ENCODE data around the gene ITSN2. TPM values are rescaled to one million over a fixed set of nuclear protein-coding genes. Genes with fewer than 3 reads are reported as not detected.

Gene ITSN2
- total RNA-seq, 4 donors from 2014 or later: 33.9 to 66.7 (median 42.4) TPM

GRCh38 chr2:24160761-24161160 is 199.6 kb downstream of the ITSN2 start:
- no peak for TF ChIP-seq CTCF (IDR thresholded peaks at IDR 0.05 in 4 of 5, conservative IDR thresholded peaks at IDR 0.05 in 1 of 5)
- TF ChIP-seq POLR2A (IDR thresholded peaks at IDR 0.05): no peak
- no peak for DNase-seq
- no peaks in the 10 kb centered on the region for H3K27me3 ChIP-seq
- no peak for ATAC-seq
- in situ Hi-C loops (cut with MboI; ENCODE audit: low sequenced_read_pairs in 4 of 4): no loop called here
- H3K36me3 ChIP-seq: peaks cover 0 to 5% of the 10 kb centered on the region in 2 donors
- no peak overlapping the region for H3K27ac ChIP-seq
- no peaks in the 10 kb centered on the region for H3K4me1 ChIP-seq
- intact Hi-C loops (cut with DNase I; ENCODE audit: low total_unique reads): no loop called here
- no peaks in the 10 kb centered on the region for H3K9me3 ChIP-seq
- no peak overlapping the region for H3K4me3 ChIP-seq

- DNase-seq (no peak), ATAC-seq (no peak)
- no peaks in the 10 kb centered on the region for H3K9me3 ChIP-seq
- no peak overlapping the region for H3K27ac ChIP-seq
- no peak overlapping the region for H3K4me3 ChIP-seq
- peaks cover 0 to 5% of the 10 kb centered on the region in 2 donors for H3K36me3 ChIP-seq
- no peaks in the 10 kb centered on the region for H3K4me1 ChIP-seq
- in situ Hi-C loops (cut with MboI; ENCODE audit: low sequenced_read_pairs in 4 of 4): no loop called here
- no peaks in the 10 kb centered on the region for H3K27me3 ChIP-seq
- intact Hi-C loops (cut with DNase I; ENCODE audit: low total_unique reads): no loop called here
- TF ChIP-seq CTCF (IDR thresholded peaks at IDR 0.05 in 4 of 5, conservative IDR thresholded peaks at IDR 0.05 in 1 of 5) (no peak), POLR2A (IDR thresholded peaks at IDR 0.05) (no peak)
Measured at GRCh38 chr2:24159708-24160107, 200.6 kb downstream of the ITSN2 start.

GRCh38 chr2:24158131-24158530 is 202.2 kb downstream of the ITSN2 start:
- intact Hi-C loops (cut with DNase I; ENCODE audit: low total_unique reads): no loop called here
- TF ChIP-seq POLR2A (IDR thresholded peaks at IDR 0.05): no peak
- no peak for TF ChIP-seq CTCF (IDR thresholded peaks at IDR 0.05 in 4 of 5, conservative IDR thresholded peaks at IDR 0.05 in 1 of 5)
- no peak overlapping the region for H3K27ac ChIP-seq
- no peak overlapping the region for H3K4me3 ChIP-seq
- in situ Hi-C loops (cut with MboI; ENCODE audit: low sequenced_read_pairs in 4 of 4): no loop called here
- ATAC-seq (no peak), DNase-seq (no peak)
- H3K9me3 ChIP-seq: no peaks in the 10 kb centered on the region
- H3K27me3 ChIP-seq: no peaks in the 10 kb centered on the region
- H3K4me1 ChIP-seq: no peaks in the 10 kb centered on the region
- H3K36me3 ChIP-seq: peaks cover 0 to 6% of the 10 kb centered on the region in 2 donors

- Histone ChIP-seq H3K27me3 (no peaks in the 10 kb centered on the region), H3K9me3 (no peaks in the 10 kb centered on the region), H3K4me1 (no peaks in the 10 kb centered on the region), H3K36me3 (peaks cover 0 to 24% of the 10 kb centered on the region in 2 donors), H3K4me3 (no peak overlapping the region), H3K27ac (no peak overlapping the region)
- ATAC-seq (no peak), DNase-seq (no peak)
- in situ Hi-C loops (cut with MboI; ENCODE audit: low sequenced_read_pairs in 4 of 4): no loop called here
- intact Hi-C loops (cut with DNase I; ENCODE audit: low total_unique reads): no loop called here
- TF ChIP-seq CTCF (IDR thresholded peaks at IDR 0.05 in 4 of 5, conservative IDR thresholded peaks at IDR 0.05 in 1 of 5) (no peak), POLR2A (IDR thresholded peaks at IDR 0.05) (no peak)
Measured at GRCh38 chr2:24153478-24153877, 206.9 kb downstream of the ITSN2 start.

Other genes starting within 250 kb of the ITSN2 start
- not detected for gene PFN4, start 237.2 kb downstream of the ITSN2 start, total RNA-seq
- 1 to 10 TPM; 3.0 to 6.7 (median 4.3) TPM for gene FAM228B, start 237.1 kb downstream of the ITSN2 start, total RNA-seq
- under 1 TPM in 2 of 4 donors, not detected in 2; 0.39 to 0.41 TPM for gene FAM228A, start 185.5 kb downstream of the ITSN2 start, total RNA-seq
- gene NCOA1, start 130.7 kb upstream of the ITSN2 start, total RNA-seq: 10 to 100 TPM; 33.9 to 91.2 (median 60.1) TPM